ENCODE results near the gene OR52E4.

The OR52E4 gene

DNA sequence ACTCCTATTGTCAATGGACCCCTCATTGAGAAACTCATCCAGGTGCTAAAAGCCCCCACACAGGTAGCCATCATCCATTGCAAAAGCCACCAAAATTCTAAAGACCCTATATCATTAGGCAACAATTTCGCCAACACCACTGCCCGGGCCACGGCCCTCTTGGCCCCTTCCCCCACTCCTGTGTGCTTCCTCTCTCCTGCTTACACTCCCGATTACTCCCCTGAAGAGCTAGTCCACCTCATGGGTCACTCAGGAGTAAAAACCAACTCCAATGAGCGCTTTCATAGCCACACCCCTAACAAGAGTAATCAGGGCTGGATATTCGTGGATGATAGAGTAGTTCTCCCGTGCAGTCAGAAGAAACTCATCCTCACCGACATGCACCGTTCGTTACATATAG, 52.7 kb downstream of the OR52E4 start:
- no peak for DNase-seq (ENCODE audit: low read depth)
- no peak overlapping the region for H3K4me3 ChIP-seq (ENCODE audit: low read depth, low read length)
- TF ChIP-seq CTCF (IDR thresholded peaks at IDR 0.05; ENCODE audit: insufficient read depth, low read depth, low read length, missing control alignments): no peak
